ENCODE data around the gene NDST3. TPM values are rescaled to one million over a fixed set of nuclear protein-coding genes. Genes with fewer than 3 reads are reported as not detected.
A peak's percentile ranks its signal among the peaks of the same experiment; 100 is the strongest.

Gene NDST3
- total RNA-seq, 4 donors from 2014 or later: 0.11 to 2.4 (median 0.71) TPM

DNA sequence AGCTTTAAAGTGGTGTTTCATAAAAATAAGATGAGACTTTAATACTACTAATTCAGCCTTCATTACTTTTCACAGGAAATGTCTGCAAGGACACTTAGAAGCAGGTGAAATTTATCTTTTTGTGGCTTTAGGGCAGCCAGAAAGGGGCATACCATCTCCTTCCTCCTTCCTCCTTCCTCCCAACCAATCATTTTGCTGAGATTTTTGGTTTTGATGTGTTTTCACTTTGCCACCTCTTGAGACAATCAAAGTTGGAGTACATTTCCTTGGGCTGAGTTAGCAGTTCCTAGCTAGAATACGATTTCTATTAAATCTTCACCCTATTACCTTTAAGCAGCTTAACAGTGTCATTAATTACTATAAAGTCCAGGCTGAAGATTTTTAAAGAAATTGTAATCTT, 5.1 kb upstream of the NDST3 start:
- Histone ChIP-seq H3K27me3 (no peaks in the 10 kb centered on the region), H3K9me3 (no peaks in the 10 kb centered on the region), H3K4me1 (peaks cover 0 to 4% of the 10 kb centered on the region in 2 donors), H3K27ac (no peak overlapping the region), H3K36me3 (no peaks in the 10 kb centered on the region), H3K4me3 (replicated peaks in 1 of 3) (no peak overlapping the region)
- intact Hi-C loops (cut with DNase I): no loop called here
- WGBS, 2 donors: 76 to 87% methylated on average over 1 of the region's 1 CpG
- no peak for DNase-seq
- TF ChIP-seq, protein P1, sequence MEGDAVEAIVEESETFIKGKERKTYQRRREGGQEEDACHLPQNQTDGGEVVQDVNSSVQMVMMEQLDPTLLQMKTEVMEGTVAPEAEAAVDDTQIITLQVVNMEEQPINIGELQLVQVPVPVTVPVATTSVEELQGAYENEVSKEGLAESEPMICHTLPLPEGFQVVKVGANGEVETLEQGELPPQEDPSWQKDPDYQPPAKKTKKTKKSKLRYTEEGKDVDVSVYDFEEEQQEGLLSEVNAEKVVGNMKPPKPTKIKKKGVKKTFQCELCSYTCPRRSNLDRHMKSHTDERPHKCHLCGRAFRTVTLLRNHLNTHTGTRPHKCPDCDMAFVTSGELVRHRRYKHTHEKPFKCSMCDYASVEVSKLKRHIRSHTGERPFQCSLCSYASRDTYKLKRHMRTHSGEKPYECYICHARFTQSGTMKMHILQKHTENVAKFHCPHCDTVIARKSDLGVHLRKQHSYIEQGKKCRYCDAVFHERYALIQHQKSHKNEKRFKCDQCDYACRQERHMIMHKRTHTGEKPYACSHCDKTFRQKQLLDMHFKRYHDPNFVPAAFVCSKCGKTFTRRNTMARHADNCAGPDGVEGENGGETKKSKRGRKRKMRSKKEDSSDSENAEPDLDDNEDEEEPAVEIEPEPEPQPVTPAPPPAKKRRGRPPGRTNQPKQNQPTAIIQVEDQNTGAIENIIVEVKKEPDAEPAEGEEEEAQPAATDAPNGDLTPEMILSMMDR (IDR thresholded peaks at IDR 0.05): no peak
- TF ChIP-seq POLR2A (IDR thresholded peaks at IDR 0.05): no peak

DNA sequence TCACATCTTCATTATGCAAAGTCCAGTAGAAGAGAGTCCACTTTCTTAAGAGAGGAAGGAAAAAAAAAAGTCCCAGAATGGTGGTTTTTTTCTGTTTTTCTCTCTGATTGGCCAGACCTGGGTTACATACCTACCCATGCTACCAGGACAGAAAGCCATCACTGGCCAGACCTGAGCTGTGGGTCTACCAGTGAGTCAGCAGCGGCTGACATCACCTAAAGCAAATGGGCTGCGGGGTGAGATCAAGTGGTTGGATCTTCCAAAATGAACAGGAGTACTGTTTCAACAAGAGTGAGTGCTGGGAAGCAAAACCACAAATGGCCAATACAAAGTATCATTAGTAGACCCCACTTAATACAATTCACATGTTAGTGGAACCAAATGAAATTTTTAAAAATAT, 1.6 kb upstream of the NDST3 start:
- H3K27ac ChIP-seq: no peak overlapping the region
- intact Hi-C loops (cut with DNase I): no loop called here
- DNase-seq: peak in 1 of 2 donors; percentile 7
- WGBS, 2 donors: 25 to 65% methylated on average over 2 of the region's 2 CpGs
- H3K9me3 ChIP-seq: no peaks in the 10 kb centered on the region
- H3K4me1 ChIP-seq: peaks cover 0 to 4% of the 10 kb centered on the region in 2 donors
- no peak overlapping the region for H3K4me3 ChIP-seq (replicated peaks in 1 of 3)
- H3K36me3 ChIP-seq: no peaks in the 10 kb centered on the region
- no peaks in the 10 kb centered on the region for H3K27me3 ChIP-seq
- TF ChIP-seq POLR2A (IDR thresholded peaks at IDR 0.05): no peak
- TF ChIP-seq, protein P1 (IDR thresholded peaks at IDR 0.05): no peak

DNA sequence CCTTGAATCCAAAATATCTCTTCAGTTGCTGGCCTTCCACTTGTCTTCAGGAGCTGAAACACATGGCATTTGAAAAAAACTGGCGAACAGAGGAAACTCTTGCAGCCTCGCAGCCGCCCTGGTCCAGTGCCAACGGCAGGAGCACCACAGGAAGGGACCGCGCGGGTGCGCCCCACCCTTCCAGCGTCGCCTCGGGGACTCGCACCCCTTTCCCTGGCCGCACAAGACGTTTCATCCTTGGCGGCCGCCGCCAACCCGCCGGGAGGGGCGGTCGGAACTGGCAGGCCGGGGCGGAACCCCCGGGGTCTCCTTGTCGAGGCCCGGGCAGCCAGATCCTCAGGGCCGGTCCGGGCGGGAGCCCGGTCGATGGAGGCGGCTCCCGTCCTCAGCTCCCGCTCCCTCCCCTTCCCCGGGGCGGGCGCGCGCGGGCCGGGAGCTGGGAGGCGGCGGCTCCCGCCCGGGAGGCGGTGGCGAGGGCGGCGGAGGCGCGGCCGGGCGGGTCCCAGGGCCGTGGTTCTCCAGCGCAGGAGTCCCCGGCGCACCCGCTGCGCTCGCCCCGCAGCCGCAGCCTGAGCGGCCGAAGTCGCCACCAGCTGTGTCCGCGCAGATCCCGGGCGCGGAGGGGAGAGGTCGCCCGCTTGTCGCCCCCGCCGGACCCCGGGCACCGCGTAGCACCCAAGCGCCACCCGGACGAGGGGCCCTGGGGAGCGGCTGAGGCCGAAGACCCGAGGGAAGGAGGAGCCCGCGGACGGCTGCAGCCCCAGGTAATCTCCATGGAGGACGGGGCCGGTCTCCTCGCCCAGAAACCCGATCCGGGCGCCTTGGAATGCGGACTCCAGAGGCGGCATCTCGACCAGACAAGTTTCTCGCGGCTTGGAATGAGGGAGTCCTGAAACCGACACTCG, 886 bp upstream of the NDST3 start:
- TF ChIP-seq, protein P1 (IDR thresholded peaks at IDR 0.05): no peak
- TF ChIP-seq POLR2A (IDR thresholded peaks at IDR 0.05): no peak
- Histone ChIP-seq H3K9me3 (no peaks in the 10 kb centered on the region), H3K27ac (no peak overlapping the region), H3K27me3 (no peaks in the 10 kb centered on the region), H3K4me3 (replicated peaks in 1 of 3) (peak overlapping the region in 1 of 3 donors; percentile 37), H3K36me3 (no peaks in the 10 kb centered on the region), H3K4me1 (peaks cover 0 to 4% of the 10 kb centered on the region in 2 donors)
- 0 to 1% methylated on average over 25 to 39 of the region's 100 CpGs for WGBS, 2 donors
- DNase-seq: peak; percentile 66 to 76
- intact Hi-C loops (cut with DNase I): no loop called here

DNA sequence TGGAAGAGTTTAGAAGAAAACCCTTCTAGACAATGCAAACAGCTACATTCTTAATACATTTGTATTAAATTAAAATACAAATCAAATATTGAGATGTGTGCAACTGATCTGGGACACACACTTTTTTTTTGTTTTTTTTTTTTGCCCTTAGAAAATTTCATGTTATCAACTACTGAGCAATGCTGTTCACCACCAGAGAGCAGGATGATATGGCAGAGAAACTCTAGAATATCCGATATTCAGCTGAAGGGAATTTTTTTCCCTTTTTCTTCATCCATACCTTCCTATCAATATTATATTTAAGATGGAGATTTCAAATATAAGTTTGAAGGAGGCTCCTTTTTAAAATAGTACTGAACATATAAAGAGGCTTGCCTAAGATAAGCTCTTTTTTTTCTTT, 1.0 kb downstream of the NDST3 start:
- no peak overlapping the region for H3K4me3 ChIP-seq (replicated peaks in 1 of 3)
- H3K27me3 ChIP-seq: no peaks in the 10 kb centered on the region
- no peaks in the 10 kb centered on the region for H3K9me3 ChIP-seq
- intact Hi-C loops (cut with DNase I): no loop called here
- TF ChIP-seq, protein P1 (IDR thresholded peaks at IDR 0.05): no peak
- TF ChIP-seq POLR2A (IDR thresholded peaks at IDR 0.05): no peak
- DNase-seq: no peak
- no peaks in the 10 kb centered on the region for H3K36me3 ChIP-seq
- no peak overlapping the region for H3K27ac ChIP-seq
- whole genome bisulfite sequencing, 2 donors: 75 to 81% methylated on average over 1 of the region's 1 CpG
- H3K4me1 ChIP-seq: peaks cover 0 to 4% of the 10 kb centered on the region in 2 donors

DNA sequence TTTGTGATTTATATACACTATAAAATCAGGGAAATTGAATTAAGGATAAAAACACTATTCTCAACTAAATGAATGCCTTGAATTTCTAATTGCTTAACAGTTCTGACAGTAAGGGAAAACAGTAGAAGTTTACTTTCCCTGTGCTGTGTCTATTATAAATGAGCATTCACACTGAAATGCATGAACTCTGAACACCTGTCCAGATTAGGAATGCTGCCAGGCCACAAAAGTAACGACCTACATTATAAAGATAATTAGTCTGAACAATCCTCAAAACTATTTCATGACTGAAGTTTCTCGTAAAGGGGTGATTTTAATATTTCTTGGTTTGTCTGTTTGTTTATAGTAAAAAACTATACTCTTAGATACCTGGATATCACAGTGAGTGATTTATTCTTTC, 2.0 kb downstream of the NDST3 start:
- Histone ChIP-seq H3K4me3 (replicated peaks in 1 of 3) (no peak overlapping the region), H3K27ac (no peak overlapping the region), H3K4me1 (peaks cover 0 to 4% of the 10 kb centered on the region in 2 donors), H3K36me3 (no peaks in the 10 kb centered on the region), H3K9me3 (no peaks in the 10 kb centered on the region), H3K27me3 (no peaks in the 10 kb centered on the region)
- intact Hi-C loops (cut with DNase I): no loop called here
- TF ChIP-seq POLR2A (IDR thresholded peaks at IDR 0.05): no peak
- TF ChIP-seq, protein P1 (IDR thresholded peaks at IDR 0.05): no peak
- 80 to 90% methylated on average over 2 of the region's 2 CpGs for WGBS, 2 donors
- no peak for DNase-seq
